IMR-90 (cell line): Measurements from ENCODE around the gene LDB2. TPM values are rescaled to one million over a fixed set of nuclear protein-coding genes. Genes with fewer than 3 reads are reported as not detected.

Source experiments
- ATAC-seq: fragments of 200-7000 bp; cut with Tn5 transposase; 2 replicates; pipeline ENCODE4 v1.9.1; 2020; ENCODE audit warnings: low read depth, mild to moderate bottlenecking, moderate library complexity
- BruUV-seq: library from RNA; stranded (reverse); fragments of 400-500 nt; replicated peaks from 2 replicates; lab custom pipeline; 2021; lab: Mats Ljungman, UMichigan
- CTCF ChIA-PET: fragments of 300-600 bp; formaldehyde crosslinking; extraction: SDS; loops from one replicate; lab custom pipeline; 2021; ENCODE audit warnings: antibody characterized with exemption; lab: Yijun Ruan, JAX
- POLR2A ChIA-PET: fragments of 300-600 bp; sonication (Branson Sonifier 250); formaldehyde crosslinking; loops from one replicate; lab custom pipeline; 2022; ENCODE audit warnings: antibody characterized with exemption; ENCODE audit not compliant: unreplicated experiment; lab: Charles Lee
- DNase-seq: peaks from one replicate; pipeline ENCODE4 v3.0.0; 2013
- H2AFZ ChIP-seq: replicated peaks from 2 replicates; pipeline ENCODE3; 2013; ENCODE audit warnings: low read length, mild to moderate bottlenecking; ENCODE audit not compliant: poor library complexity
- H2AK5ac ChIP-seq: 2 replicates; pipeline ENCODE4 v1.6.1; 2013; ENCODE audit warnings: low read depth, low read length, inconsistent platforms
- H2AK9ac ChIP-seq: replicated peaks from 2 replicates; pipeline ENCODE3; 2013; ENCODE audit warnings: mild to moderate bottlenecking, low read depth, low read length, moderate library complexity; ENCODE audit not compliant: poor library complexity
- H2BK120ac ChIP-seq: 2 replicates; pipeline ENCODE4 v1.6.1; 2013; ENCODE audit warnings: low read depth, low read length, inconsistent platforms
- H2BK15ac ChIP-seq: 3 replicates; pipeline ENCODE4 v1.6.1; 2013; ENCODE audit warnings: low read depth, low read length, inconsistent platforms
- H2BK20ac ChIP-seq: 2 replicates; pipeline ENCODE4 v1.6.1; 2013; ENCODE audit warnings: low read depth, mild to moderate bottlenecking, inconsistent platforms, low read length, moderate library complexity
- H2BK5ac ChIP-seq: 2 replicates; pipeline ENCODE4 v1.6.1; 2013; ENCODE audit warnings: mild to moderate bottlenecking, low read depth, low read length, inconsistent platforms; ENCODE audit not compliant: poor library complexity, severe bottlenecking
- H3K14ac ChIP-seq: replicated peaks from 2 replicates; pipeline ENCODE4 v1.6.1; 2013; ENCODE audit warnings: low read depth, low read length, inconsistent platforms
- H3K18ac ChIP-seq: 2 replicates; pipeline ENCODE4 v1.6.1; 2013; ENCODE audit warnings: low read depth, low read length, control low read depth
- H3K23ac ChIP-seq: 2 replicates; pipeline ENCODE4 v1.6.1; 2013; ENCODE audit warnings: low read depth, low read length, inconsistent platforms
- H3K27ac ChIP-seq: 2 replicates; pipeline ENCODE4 v1.5.1; 2013; ENCODE audit warnings: mild to moderate bottlenecking, control low read depth, low read length; ENCODE audit not compliant: insufficient read depth
- H3K27me3 ChIP-seq: 2 replicates; pipeline ENCODE4 v1.6.1; 2013; ENCODE audit warnings: low read length; ENCODE audit not compliant: control insufficient read depth, insufficient read depth
- H3K36me3 ChIP-seq: 2 replicates; pipeline ENCODE4 v1.6.1; 2013; ENCODE audit warnings: low read length, mixed read lengths; ENCODE audit not compliant: control insufficient read depth, insufficient read depth
- H3K4ac ChIP-seq: 2 replicates; pipeline ENCODE4 v1.6.1; 2013; ENCODE audit warnings: low read depth, low read length, inconsistent platforms
- H3K4me1 ChIP-seq: 2 replicates; pipeline ENCODE4 v1.6.1; 2013; ENCODE audit warnings: low read length, mixed read lengths; ENCODE audit not compliant: control insufficient read depth, insufficient read depth
- H3K4me2 ChIP-seq: 2 replicates; pipeline ENCODE4 v1.6.1; 2013; ENCODE audit warnings: low read depth, mild to moderate bottlenecking, control low read depth, low read length, moderate library complexity
- H3K4me3 ChIP-seq: 2 replicates; pipeline ENCODE4 v1.5.1; 2013; ENCODE audit warnings: low read depth, mild to moderate bottlenecking, control low read depth, low read length, moderate library complexity; ENCODE audit not compliant: insufficient read depth
- H3K56ac ChIP-seq: 2 replicates; pipeline ENCODE4 v1.6.1; 2013; ENCODE audit warnings: low read length, inconsistent platforms; ENCODE audit not compliant: insufficient read depth; ENCODE audit errors: extremely low read depth
- H3K79me1 ChIP-seq, 2 experiments: 2 replicates each; pipeline ENCODE4 v1.6.1; 2013; ENCODE audit warnings: low read length in 2 of 2, inconsistent platforms in 1 of 2, low read depth in 1 of 2
- H3K9ac ChIP-seq: 2 replicates; pipeline ENCODE4 v1.6.1; 2013; ENCODE audit warnings: low read depth, low read length, control low read depth
- H3K9me1 ChIP-seq: 2 replicates; pipeline ENCODE4 v1.6.1; 2013; ENCODE audit warnings: low read length, inconsistent platforms; ENCODE audit not compliant: insufficient read depth
- H3K9me3 ChIP-seq: 2 replicates; pipeline ENCODE4 v1.6.1; 2013; ENCODE audit warnings: low read length; ENCODE audit not compliant: control insufficient read depth, insufficient read depth
- H4K20me1 ChIP-seq: 2 replicates; pipeline ENCODE4 v1.6.1; 2013; ENCODE audit warnings: low read length, inconsistent platforms; ENCODE audit not compliant: insufficient read depth
- H4K5ac ChIP-seq: 2 replicates; pipeline ENCODE4 v1.6.1; 2013; ENCODE audit warnings: mild to moderate bottlenecking, low read depth, low read length, control low read depth
- H4K8ac ChIP-seq, 2 experiments: 2 replicates each; pipeline ENCODE4 v1.6.1; 2013; ENCODE audit warnings: low read depth in 2 of 2, low read length in 2 of 2, control low read depth in 1 of 2, inconsistent platforms in 1 of 2
- H4K91ac ChIP-seq: 2 replicates; pipeline ENCODE4 v1.6.1; 2013; ENCODE audit warnings: low read depth, low read length, inconsistent platforms; ENCODE audit not compliant: insufficient read depth
- BHLHE40 ChIP-seq: fragments of 150-350 bp; IDR thresholded peaks from 2 replicates; pipeline ENCODE4 v1.6.1; 2016; ENCODE audit warnings: mild to moderate bottlenecking, low read depth, low read length
- CEBPB ChIP-seq: IDR thresholded peaks from 2 replicates; pipeline ENCODE4 v1.6.1; 2012; ENCODE audit warnings: low read depth, low read length, improper control_type of control experiment
- CHD1 ChIP-seq: IDR thresholded peaks from 2 replicates; pipeline ENCODE4 v1.6.1; 2012; ENCODE audit warnings: low read depth, low read length, improper control_type of control experiment
- ELK1 ChIP-seq: fragments of 150-350 bp; IDR thresholded peaks from 2 replicates; pipeline ENCODE4 v1.6.1; 2016; ENCODE audit warnings: low read depth, mild to moderate bottlenecking, low read length, moderate library complexity, borderline replicate concordance
- MAZ ChIP-seq: IDR thresholded peaks from 2 replicates; pipeline ENCODE4 v1.6.1; 2012; ENCODE audit warnings: low read depth, mild to moderate bottlenecking, low read length, improper control_type of control experiment, moderate library complexity, borderline replicate concordance
- MXI1 ChIP-seq: IDR thresholded peaks from 2 replicates; pipeline ENCODE4 v1.6.1; 2012; ENCODE audit warnings: low read depth, mild to moderate bottlenecking, low read length, moderate library complexity, borderline replicate concordance
- NFE2L2 ChIP-seq: fragments of 150-350 bp; IDR thresholded peaks from 2 replicates; pipeline ENCODE4 v1.6.1; 2016; ENCODE audit warnings: low read depth, mild to moderate bottlenecking, low read length
- POLR2A ChIP-seq: IDR thresholded peaks from 2 replicates; pipeline ENCODE4 v1.6.1; 2012; ENCODE audit warnings: mild to moderate bottlenecking, low read depth, low read length
- RAD21 ChIP-seq: IDR thresholded peaks from 2 replicates; pipeline ENCODE4 v1.6.1; 2012; ENCODE audit warnings: low read length, improper control_type of control experiment
- RCOR1 ChIP-seq: IDR thresholded peaks from 2 replicates; pipeline ENCODE4 v1.6.1; 2012; ENCODE audit warnings: mild to moderate bottlenecking, low read length, improper control_type of control experiment; ENCODE audit not compliant: insufficient replicate concordance
- RFX5 ChIP-seq: IDR thresholded peaks from 2 replicates; pipeline ENCODE4 v1.8.0; 2012; ENCODE audit warnings: low read depth, mild to moderate bottlenecking, low read length, moderate library complexity
- USF2 ChIP-seq: fragments of 150-350 bp; IDR thresholded peaks from 2 replicates; pipeline ENCODE4 v1.6.1; 2017; ENCODE audit warnings: mild to moderate bottlenecking, antibody characterized with exemption, low read length, low read depth
- WGBS, 2 experiments: methylation state at CpG; one replicate each; pipeline versions ENCODE4 v1.1.5 to v1.1.7; 2013; ENCODE audit warnings: missing lambda C conversion rate in 2 of 2; ENCODE audit not compliant: insufficient read length in 1 of 2; ENCODE audit errors: extremely low coverage in 2 of 2; 5-methylcytosine and 5-hydroxymethylcytosine counted together
- dilution Hi-C: fragments of 300-500 bp; cut with HindIII; formaldehyde crosslinking; loops from one replicate; pipeline ENCODE4 v1.14.3; 2018; ENCODE audit warnings: low sequenced_read_pairs; ENCODE audit not compliant: unreplicated experiment
- in situ Hi-C: fragments of 300-500 bp; cut with MboI; formaldehyde crosslinking; loops from 3 replicates; pipeline ENCODE4 v1.14.3; 2019; ENCODE audit warnings: low sequenced_read_pairs, inconsistent platforms, mixed read lengths
- intact Hi-C: fragments of 100-400 bp; cut with micrococcal nuclease; formaldehyde crosslinking; loops from 2 replicates; pipeline ENCODE4 v1.10.0; 2022
- polyA plus RNA-seq, 3 experiments: library from polyadenylated mRNA; depleted of rRNA; stranded (reverse); fragments of >200 nt; gene quantifications; 2 replicates each; pipeline ENCODE4 v1.2.3, GENCODE V29; 2012; ENCODE audit warnings: low replicate concordance in 1 of 3
- total RNA-seq: library from RNA; depleted of rRNA; stranded (reverse); fragments of >200 nt; gene quantifications from 2 replicates; pipeline ENCODE4 v1.2.3, GENCODE V29; 2012

LDB2 gene
- total and polyA plus RNA-seq, 2 of the 4 experiments (the other 2 are of a cell fraction), result 67.9 to 116 TPM

GRCh38 chr4:16544869-16545268 is 353.6 kb downstream of the LDB2 start:
- Histone ChIP-seq H3K27me3 (no peaks in the 10 kb centered on the region), H2AK5ac (no peak overlapping the region), H2BK20ac (no peak overlapping the region), H2AK9ac (no peak overlapping the region), H3K27ac (no peak overlapping the region), H3K4ac (no peak overlapping the region), H3K4me3 (no peak overlapping the region), H4K91ac (no peak overlapping the region), H2AFZ (no peak overlapping the region), H3K9me3 (no peaks in the 10 kb centered on the region), H3K9ac (no peak overlapping the region), H2BK120ac (no peak overlapping the region), H3K23ac (no peak overlapping the region), H3K14ac (no peak overlapping the region), H3K79me1 (no peaks in the 10 kb centered on the region), H3K36me3 (no peaks in the 10 kb centered on the region), H3K18ac (no peak overlapping the region), H3K4me1 (no peaks in the 10 kb centered on the region), H3K9me1 (no peaks in the 10 kb centered on the region), H2BK5ac (no peak overlapping the region), H4K20me1 (no peaks in the 10 kb centered on the region), H4K5ac (no peak overlapping the region), H4K8ac (no peak overlapping the region), H3K56ac (no peak overlapping the region), H3K4me2 (no peak overlapping the region), H2BK15ac (no peak overlapping the region)
- no peak for DNase-seq
- intact Hi-C loops, result no loop called here
- in situ Hi-C loops, result no loop called here
- ChIA-PET CTCF (no interaction called here), POLR2A (no interaction called here)
- TF ChIP-seq CEBPB (no peak), RFX5 (no peak), POLR2A (no peak), BHLHE40 (no peak), NFE2L2 (no peak), USF2 (no peak), CHD1 (no peak), MXI1 (no peak), ELK1 (no peak), MAZ (no peak), RAD21 (no peak), RCOR1 (no peak)
- dilution Hi-C loops, result no loop called here
- BruUV-seq, result no TSS peak
- no CpG with 5 or more reads among the region's 6 CpGs for WGBS, 2 experiments
- ATAC-seq, result no peak
